GM19455 (cell line): ENCODE measurements around the gene C17orf113.
"Not testable (repeated sequence)": the region's sequence is repeated elsewhere in the genome, so short reads cannot be mapped to it uniquely, and the experiment has no call there.

Experiments used
- ATAC-seq: cut with Tn5 transposase; IDR thresholded peaks from one replicate; pipeline ENCODE4 v1.9.1; 2021; ENCODE audit not compliant: unreplicated experiment

Gene C17orf113

DNA sequence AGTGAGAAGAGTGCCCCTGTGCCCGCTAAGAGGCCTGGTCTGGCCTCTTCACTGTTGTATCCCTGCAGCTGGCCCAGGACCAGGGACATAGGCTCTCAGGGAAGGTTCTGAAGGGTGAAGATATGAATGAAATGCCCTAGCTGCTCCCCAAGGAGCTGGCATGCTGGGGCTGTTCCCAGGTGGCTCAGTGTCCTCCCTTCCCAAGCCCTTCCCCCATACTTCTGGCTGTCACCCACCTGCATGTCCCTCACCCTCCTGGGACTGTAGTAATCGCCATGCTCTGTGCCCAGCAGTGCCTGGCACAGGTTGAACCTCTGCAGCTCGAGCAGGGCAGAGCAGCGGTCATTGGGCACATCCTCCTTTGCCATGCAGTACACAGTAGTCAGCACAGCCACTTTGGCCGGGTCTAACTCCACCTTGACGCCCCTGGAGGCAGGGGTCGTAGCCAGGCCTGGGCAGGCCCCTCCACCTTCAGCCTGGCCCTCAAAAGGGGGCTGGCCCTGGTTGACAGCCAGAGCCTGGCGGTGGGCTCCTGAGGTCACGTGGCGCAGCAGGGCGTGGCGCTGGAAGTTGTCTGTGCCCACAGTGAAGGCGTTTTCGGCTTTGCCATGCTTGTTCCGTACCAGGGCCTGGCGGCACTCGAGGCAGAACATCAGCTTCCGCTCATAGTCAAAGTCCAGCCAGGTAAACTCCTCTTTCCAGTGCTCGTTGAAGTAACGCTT, 7.6 kb downstream of the C17orf113 start:
- no peak for ATAC-seq

DNA sequence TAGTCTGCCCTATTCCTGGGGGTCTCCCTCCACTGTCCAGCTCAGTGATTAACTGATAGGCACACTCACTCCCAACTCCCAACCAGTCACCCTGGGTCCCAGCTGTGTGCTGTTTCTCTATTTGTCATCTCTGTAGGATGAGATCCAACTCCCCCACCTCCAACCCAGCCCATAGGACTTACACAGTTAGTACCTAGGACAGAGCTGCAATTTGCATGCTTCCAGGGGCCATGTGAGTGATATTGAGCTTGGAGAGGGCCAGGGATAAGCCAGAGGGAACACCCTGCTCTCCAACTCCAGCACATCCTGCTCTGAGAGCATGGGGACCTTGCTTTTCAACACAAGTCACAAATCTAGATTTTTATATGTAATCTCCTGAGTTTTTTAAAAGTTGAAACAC, 8.8 kb downstream of the C17orf113 start:
- ATAC-seq = no peak

DNA sequence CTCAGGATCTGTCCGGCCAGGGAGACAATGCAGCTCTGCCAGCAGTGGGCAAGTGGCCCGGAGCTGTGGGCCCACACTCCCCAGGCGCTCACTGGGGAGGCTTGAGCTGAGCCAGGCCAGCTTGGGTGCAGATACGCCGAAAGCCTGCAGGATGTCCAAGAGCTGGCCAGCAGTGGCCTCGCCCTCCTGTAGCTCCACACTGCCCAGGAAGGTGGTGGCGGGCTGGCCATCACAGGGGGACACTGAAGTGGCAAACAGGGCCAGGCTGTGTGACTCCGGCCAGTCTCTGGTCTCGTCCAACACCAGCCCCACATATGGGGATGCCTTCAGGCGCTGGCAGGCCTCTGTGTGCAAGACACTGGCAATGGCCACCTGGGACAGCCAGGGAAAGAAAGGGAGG, 9.6 kb downstream of the C17orf113 start:
- no peak for ATAC-seq

DNA sequence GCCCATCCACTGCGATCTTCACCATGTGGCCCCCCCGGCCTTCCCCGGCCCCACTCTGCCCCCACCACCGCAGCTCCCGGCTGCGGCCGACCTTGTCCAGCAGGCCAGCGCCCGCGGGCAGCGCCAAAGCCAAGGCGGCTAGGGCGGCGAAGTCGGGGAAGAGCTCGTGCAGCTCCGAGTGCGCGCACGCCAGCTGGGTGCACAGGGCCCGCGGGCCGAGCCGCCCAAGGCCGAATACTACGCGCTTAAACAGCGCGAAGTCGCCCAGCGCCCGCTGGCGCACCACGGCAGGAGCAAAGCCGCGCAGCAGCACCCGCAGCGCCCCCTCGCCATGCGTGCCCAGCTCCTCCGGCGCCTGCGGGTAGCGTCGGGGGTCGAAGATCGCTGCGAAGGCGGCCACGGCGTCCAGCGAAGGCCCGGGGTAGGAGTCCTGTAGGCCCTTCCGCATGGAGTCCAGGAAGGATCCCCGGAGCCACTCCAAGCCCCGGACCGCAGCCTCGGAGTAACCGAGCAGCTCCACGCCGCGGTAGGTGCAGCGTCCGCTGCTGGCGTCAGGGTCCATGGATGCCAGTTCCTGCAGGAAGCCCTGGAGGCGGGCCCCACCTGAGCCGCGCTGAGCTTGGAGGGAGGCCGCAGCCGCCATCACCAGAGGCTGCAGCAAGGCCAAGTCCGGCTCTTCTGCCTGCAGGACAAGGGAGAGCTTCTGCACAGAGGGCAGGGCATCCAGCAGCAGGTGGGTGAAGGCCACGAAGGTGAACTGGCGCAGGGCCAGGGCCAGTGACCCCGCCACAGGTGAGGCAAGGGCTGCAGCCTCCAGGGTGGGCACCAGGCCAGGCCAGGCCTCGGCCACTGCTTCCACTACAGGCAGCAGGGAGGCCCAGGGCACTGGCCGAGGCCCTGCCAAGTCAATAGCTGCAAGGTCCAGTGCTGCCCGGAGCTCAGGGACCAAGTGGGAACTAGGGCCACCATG, 10.3 kb downstream of the C17orf113 start:
- no peak for ATAC-seq

DNA sequence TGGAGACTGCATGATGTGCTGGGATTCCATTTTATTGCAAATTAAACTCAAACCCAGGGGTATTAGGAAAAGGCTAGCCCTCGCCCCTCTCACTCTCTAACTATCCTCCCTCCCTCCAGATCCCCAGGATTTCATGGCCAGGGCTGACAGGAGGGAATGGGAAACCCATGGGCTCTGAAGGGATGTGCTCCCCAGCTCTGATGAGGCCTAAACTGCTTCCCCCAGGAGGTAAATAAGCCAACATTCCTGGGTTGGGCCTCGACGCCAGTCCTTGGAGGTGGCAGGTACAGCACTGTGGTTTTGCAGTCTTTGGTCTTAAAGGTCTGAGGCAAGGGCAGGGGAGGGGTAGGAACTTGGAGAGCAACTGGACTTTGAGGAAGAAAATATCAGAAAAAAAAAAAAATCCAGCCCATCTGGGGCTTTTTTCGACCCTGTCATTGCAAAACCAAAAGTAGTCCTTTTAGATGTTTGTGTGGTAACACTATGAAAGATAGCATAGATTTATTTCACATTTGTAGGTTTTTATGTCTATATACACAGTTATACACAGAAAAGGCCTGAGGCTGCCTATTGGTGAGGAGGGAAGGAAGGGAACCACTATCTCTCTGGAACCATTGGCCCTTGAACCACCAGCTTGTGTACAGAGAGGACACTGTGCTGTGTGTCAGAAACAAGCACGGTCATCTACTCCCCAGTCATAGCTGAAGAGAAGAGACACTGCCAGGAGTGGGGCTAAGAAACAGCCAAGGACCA, 12.0 kb downstream of the C17orf113 start:
- no peak for ATAC-seq

DNA sequence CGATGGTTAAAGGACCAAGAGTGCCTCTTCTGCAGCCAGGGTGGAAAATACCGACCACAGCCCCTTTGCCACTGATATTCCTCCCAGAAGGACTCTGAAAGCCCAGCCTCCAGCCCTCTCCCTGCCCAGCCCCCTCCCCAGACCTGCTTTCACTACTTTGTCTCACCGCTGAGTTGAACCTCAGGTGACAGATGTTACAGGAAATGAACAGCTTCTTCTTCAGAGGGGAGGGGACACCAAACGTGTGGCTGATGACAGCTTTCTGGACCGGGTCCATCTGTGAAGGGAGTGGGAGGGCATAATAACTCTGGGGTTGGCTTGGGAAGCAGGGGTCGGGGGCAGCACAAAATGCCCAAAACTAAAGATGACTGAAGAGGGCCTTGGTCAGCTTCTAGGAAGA, 16.3 kb downstream of the C17orf113 start:
- no peak for ATAC-seq

DNA sequence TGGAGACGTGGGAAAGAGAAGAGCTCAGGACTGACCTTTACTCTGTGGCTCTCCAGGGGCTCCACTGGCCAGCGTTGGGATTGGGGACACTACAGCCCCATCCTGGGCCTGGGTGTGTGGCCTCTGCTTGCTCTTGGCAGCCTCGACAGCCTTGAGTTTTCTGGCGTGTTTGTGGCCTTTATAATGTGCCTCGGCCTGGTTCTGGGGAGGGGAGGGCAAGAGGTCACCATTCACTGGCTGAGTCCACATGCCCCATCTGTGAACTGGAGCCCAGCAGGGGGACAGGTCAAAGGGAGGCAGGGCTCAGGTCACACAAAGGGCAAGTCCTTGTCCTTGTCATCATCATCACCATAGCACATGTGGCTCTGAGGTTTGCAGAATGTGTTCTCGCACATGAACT, 18.8 kb downstream of the C17orf113 start:
- ATAC-seq = no peak

DNA sequence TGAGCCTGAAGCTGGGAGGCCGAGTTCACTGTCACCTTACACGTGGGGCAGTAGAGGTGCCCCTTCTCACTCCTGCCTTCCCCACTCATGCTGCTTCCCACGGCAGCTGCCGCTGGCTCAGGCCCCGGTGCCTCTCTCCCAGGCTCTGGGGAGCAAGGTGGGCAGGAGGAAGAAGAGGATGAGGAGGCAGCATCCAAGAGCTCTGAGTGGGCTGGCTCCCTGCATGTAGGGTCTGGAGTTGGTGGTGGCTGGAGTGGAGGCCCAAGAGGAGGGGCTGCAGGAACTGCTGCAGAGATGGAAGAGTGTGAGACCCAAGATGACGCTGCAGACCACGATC, 21.6 kb downstream of the C17orf113 start:
- ATAC-seq = no peak

DNA sequence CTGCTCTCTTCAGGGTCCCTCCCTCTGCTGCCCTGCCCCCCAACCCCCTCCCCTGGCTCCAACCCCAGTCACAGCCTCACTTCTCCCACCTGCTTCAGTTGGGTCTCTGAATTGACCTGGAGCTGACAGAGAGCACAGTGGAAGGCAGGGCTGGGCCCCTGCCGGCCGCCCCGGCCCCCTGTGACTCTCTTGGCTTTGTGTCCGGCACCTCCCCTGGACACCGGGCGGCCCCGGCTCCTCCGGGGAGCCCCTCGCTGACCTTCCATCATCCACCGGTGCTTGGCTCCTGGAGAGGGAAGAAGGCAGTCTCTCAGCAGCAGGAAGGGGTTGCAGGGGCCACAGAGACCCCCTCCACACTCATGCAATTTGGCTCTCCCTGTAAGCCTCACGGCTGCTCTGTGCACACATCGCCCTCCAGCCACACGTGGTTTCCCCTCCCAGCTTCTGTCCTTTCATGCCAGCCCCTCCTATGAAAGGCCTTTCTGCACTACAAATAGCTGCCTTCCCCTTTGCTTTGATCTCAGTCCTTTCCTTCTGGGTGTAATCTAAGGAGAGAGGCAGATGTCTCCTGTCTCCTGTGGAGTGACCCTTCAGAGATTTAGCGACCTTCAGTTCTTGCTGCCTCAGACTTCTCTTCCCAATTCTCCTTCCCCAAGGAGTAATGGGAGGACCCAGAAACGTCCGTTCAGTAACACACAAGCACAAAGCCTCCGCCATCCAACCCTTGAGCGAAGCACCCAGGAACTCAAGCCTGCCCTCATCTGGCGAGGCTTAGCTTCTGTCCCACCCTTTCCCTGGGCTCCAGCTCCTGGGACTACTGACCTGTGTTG, 22.2 kb downstream of the C17orf113 start:
- ATAC-seq = no peak

DNA sequence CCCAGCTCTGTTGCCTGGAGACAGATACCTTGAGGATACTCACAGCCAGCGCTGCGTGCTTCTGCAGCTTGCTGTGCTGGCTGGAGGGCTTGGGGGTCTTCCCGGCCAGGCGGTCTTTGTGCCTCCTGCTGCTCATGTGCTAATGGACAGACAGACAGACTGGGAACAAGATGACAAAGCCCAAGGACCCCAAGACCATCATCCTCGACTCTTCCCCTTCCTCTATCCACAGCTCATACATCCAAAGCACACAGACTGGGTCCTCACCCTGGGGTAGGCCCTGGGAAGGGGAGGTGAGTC, 22.9 kb downstream of the C17orf113 start:
- ATAC-seq = no peak

DNA sequence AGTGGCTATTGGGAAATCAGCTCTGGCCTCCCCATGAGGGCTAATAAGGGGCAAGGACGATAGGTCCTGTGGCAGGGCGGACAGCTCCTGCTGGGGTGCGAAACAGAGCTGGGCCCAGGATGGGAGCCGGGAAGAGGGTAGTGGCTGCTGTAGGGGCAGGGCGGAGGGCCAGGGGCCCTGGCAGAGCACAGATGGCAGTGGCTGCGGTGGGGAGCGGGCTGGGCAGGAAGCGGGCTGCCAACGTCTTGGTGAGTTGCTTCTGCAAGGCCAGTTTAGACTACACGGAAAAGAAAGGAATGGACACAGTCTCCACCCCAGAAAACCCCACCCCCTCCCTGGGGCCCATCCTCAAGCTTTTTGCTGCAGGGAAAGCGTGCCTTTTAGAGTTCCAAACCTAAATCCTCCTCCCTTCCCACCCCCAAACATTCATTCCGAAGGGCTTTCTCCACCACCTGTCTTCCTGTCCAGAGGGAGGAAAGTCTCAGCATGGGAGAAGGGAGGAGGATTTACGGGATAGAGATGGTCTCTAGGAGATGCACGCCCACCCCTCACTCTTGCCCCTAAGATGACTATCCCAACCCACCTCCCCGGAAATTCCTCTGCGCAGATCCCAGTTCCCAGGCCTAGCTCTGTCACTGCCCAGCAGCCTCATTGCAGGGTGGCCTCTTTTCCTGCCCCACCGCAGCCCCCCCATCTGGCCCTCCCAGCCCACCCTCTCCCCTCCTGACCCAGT, 23.4 kb downstream of the C17orf113 start:
- ATAC-seq = no peak

DNA sequence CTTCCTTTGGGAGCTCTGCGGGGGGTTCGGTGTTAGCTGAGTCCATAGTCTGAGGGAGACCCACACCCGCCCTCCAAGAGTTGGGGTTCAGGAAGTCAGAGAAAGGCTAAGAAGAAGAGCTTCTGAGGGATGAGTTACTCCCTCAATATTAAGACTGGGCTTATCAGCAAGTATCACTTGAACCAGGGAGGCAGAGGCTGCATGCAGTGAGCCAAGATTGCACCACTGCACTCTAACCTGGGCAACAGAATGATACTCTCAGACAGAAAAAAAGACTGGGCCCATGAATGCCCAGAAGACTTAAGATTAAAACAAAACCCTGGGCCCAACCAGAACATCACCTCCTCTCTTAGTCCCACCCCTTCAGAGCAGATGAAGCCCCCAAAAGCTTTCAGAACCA, 24.5 kb downstream of the C17orf113 start:
- ATAC-seq = no peak

DNA sequence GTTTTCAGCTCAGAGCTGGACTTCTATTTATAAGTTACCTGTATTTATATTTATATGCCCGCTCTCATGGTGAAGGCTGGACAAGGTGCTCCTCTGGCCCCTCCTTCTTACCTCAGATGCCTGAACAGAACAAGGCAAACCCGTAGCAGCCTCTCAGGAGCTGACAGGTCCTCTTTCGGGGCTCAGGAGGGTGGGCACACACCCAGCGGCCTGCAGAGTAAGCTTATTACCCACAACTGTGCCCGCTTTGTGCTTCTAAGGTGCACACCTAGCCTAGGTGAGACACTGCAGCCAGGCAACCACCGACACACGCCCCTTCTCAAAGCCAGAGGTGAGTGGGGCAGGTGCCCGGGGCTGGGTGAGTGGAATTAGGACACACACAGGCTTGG, 25.2 kb downstream of the C17orf113 start:
- ATAC-seq = no peak

DNA sequence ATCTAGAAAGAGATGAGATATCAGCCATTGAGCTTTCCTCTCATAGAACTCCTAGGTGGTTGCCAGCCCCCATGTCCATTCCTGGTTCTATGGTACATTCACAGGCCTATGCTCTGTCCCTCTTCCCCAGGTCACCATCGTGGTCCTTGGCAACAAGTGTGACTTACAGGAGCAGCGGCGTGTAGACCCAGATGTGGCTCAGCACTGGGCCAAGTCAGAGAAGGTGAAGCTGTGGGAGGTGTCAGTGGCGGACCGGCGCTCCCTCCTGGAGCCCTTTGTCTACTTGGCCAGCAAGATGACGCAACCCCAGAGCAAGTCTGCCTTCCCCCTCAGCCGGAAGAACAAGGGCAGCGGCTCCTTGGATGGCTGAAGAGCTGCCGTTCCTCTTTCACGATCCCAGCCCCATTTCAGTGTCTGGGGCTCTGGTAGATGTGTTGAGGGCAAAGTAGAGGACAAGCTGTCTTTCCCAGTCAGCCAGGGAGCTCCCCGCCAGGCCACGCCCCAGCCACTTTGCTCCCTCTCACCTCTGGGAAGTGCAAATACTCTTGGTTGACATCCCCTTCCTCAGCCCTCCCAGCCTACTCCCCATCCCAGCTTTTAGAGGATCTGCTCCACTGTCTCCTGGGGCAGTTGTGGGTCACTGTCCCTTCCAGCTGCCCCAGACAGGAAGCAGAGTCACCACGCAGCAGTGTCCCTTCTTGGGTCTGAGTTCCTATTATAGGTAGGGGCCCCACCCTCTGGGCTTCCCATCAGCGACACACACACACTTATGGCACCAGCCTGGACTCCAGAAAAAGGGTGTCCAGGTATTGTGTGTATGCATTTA, 26.7 kb downstream of the C17orf113 start:
- no peak for ATAC-seq

DNA sequence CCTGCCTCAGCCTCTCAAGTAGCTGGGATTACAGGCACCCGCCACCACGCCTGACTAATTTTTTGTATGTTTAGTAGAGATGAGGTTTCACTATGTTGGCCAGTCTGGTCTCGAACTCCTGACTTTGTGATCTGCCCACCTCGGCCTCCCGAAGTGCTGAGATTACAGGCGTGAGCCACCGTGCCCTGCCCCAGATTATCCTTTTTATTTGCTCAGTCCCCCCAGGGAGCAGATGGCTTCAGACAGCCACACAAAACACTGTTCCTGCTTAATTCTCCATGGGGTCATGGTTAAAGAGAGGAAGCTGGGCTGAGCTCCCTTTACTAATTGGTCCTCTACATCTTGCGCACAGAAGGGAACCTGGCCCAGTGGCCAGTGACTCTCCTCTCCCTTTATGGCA, 29.6 kb downstream of the C17orf113 start:
- ATAC-seq = not testable (repeated sequence)

DNA sequence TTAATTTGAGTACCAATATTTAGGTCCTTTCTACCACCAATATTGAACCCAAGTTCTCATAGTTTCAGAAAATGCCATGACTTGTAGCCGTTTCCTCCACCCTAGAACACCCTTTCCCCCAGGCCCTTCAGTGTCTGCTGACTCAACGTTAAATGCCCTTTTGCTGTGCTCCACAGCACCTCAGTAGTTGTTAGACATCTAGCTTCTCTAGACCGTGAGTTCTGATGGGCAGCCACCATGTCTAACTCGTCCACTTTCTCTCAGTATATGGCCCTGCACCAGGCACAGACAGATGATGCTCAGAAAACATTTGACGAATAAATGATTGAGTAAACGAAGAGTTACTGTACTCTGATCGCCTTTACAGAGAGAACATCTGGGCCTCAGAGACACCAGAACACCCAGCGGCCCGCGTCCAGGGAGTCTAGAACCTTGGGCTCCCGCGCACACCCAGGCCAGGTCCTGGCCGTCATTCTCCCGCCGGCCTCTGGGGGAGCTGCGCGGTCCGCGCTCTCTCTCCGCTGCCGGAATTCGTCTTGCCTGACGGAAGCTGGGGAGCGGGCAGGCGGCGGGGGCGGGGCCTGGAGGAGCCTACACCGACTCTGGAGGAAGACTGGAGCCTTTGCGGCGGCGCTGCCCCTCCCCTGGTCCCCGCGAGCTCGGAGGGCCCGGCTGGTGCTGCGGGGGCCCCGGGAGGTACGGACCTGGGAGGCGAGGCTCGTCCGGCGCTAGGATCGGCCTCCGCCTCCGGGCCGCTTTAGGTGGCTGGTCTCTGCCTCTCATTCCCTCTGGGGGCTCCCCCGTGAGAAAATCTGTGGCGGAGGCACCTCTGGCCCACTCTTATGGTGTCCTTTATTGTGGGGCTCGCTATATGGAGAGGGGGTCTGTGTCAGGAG, 30.6 kb downstream of the C17orf113 start, which contains the start of gene NKIRAS2:
TSS of gene NKIRAS2 (plus strand) at position 582 of the 896 bp plus-strand sequence. CDS start 1,488 bp downstream, outside the sequence.
- ATAC-seq = peak; percentile 68

DNA sequence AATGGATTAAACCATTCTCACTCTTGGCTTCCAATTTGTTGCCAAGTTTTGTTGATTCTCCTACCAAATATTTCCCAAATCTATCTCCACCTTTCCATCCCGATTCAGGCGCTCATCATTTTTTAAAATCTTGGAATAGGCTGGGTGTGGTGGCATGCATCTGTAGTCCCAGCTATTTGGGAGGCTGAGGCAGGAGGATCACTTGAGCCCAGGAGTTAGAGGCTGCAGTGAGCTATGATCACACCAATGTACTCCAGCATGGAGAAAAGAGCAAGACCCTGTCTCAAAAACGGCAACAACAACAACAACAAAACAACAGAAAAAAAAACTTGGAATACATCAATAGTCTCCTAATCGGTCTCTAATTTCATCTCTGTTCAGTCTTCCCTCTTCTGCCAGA, 31.4 kb downstream of the C17orf113 start:
- ATAC-seq = no peak

DNA sequence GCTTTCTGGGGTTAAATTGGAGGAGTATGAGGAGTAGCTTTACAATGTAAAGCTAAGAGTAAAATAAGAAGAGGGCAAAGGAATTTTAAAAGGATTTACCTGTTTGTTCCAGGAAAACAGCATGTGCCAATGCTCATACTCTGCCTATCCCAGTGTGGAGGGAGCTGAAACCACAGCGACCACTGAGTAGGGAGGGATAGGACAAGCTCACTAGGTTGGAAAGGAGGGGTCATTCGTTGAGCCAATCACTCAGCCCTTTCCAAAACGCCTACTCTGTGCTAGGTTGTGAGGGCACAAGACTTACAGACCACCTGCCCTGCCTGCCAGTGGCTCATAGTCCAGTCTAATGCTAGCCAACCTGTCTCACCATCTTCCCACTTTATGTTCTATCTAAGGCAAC, 32.1 kb downstream of the C17orf113 start:
- ATAC-seq = no peak
